Neutrophil (primary cell): Measurements from ENCODE around the gene CDH5.

Source experiments
- H3K27ac ChIP-seq: fragments of 200-600 bp; sonication (generic); 2 replicates; pipeline ENCODE4 v1.5.1; 2016; ENCODE audit warnings: mild to moderate bottlenecking, moderate library complexity
- H3K27me3 ChIP-seq: fragments of 200-600 bp; sonication (generic); 2 replicates; pipeline ENCODE4 v1.6.0; 2016; ENCODE audit warnings: mild to moderate bottlenecking
- H3K36me3 ChIP-seq: fragments of 200-600 bp; sonication (generic); 2 replicates; pipeline ENCODE4 v1.5.1; 2017
- H3K4me1 ChIP-seq, 2 experiments: fragments of 200-600 bp in 1 of 2; sonication (generic) in 1 of 2; 1 replicate in 1 of 2; 2 replicates in 1 of 2; pipeline versions ENCODE4 v1.5.1 to v1.6.1; 2013 to 2016; ENCODE audit warnings: low read depth in 1 of 2, low read length in 1 of 2, mild to moderate bottlenecking in 1 of 2, moderate library complexity in 1 of 2; ENCODE audit not compliant: control insufficient read depth in 1 of 2, insufficient read depth in 1 of 2
- H3K4me3 ChIP-seq, 2 experiments: fragments of 200-600 bp in 1 of 2; sonication (generic) in 1 of 2; 1 replicate in 1 of 2; 2 replicates in 1 of 2; pipeline ENCODE4 v1.5.1; 2013 to 2016; ENCODE audit warnings: low read depth in 1 of 2, low read length in 1 of 2, mild to moderate bottlenecking in 1 of 2, moderate library complexity in 1 of 2
- H3K9me3 ChIP-seq: fragments of 200-600 bp; sonication (generic); 2 replicates; pipeline ENCODE4 v1.5.1; 2016
- CTCF ChIP-seq: fragments of 200-600 bp; sonication (generic); IDR thresholded peaks from 2 replicates; pipeline ENCODE4 v1.5.1; 2016; ENCODE audit warnings: antibody characterized with exemption

Gene CDH5

GRCh38 chr16:66414891-66415290 lies 48.4 kb downstream of the CDH5 start:
- peaks cover 16% of the 10 kb centered on the region for H3K27me3 ChIP-seq
- H3K9me3 ChIP-seq = no peaks in the 10 kb centered on the region
- H3K4me1 ChIP-seq = no peaks in the 10 kb centered on the region
- H3K36me3 ChIP-seq = no peaks in the 10 kb centered on the region
- no peak for TF ChIP-seq CTCF
- no peak overlapping the region for H3K4me3 ChIP-seq
- no peak overlapping the region for H3K27ac ChIP-seq

- no peaks in the 10 kb centered on the region for H3K4me1 ChIP-seq
- no peak overlapping the region for H3K27ac ChIP-seq
- no peaks in the 10 kb centered on the region for H3K36me3 ChIP-seq
- no peak overlapping the region for H3K4me3 ChIP-seq
- no peak for TF ChIP-seq CTCF
- no peaks in the 10 kb centered on the region for H3K9me3 ChIP-seq
- H3K27me3 ChIP-seq = peaks cover 27% of the 10 kb centered on the region
These were observed 49.6 kb downstream of the CDH5 start for GRCh38 chr16:66416136-66416535.

GRCh38 chr16:66416939-66417700 lies 50.6 kb downstream of the CDH5 start:
- Histone ChIP-seq H3K9me3 (no peaks in the 10 kb centered on the region), H3K36me3 (no peaks in the 10 kb centered on the region), H3K27ac (no peak overlapping the region), H3K27me3 (peaks cover 31% of the 10 kb centered on the region), H3K4me3 (no peak overlapping the region), H3K4me1 (no peaks in the 10 kb centered on the region)
- TF ChIP-seq CTCF = no peak

GRCh38 chr16:66418165-66418962 lies 51.9 kb downstream of the CDH5 start:
- no peaks in the 10 kb centered on the region for H3K4me1 ChIP-seq
- no peaks in the 10 kb centered on the region for H3K36me3 ChIP-seq
- H3K27me3 ChIP-seq = peaks cover 44% of the 10 kb centered on the region
- no peak overlapping the region for H3K27ac ChIP-seq
- TF ChIP-seq CTCF = no peak
- no peaks in the 10 kb centered on the region for H3K9me3 ChIP-seq
- no peak overlapping the region for H3K4me3 ChIP-seq

- no peaks in the 10 kb centered on the region for H3K36me3 ChIP-seq
- no peaks in the 10 kb centered on the region for H3K9me3 ChIP-seq
- TF ChIP-seq CTCF = no peak
- H3K4me1 ChIP-seq = no peaks in the 10 kb centered on the region
- H3K27ac ChIP-seq = no peak overlapping the region
- no peak overlapping the region for H3K4me3 ChIP-seq
- peaks cover 52% of the 10 kb centered on the region for H3K27me3 ChIP-seq
These were observed 53.0 kb downstream of the CDH5 start for GRCh38 chr16:66419527-66419926.
